Activated CD4-positive, alpha-beta T cell treated with anti-CD3 and anti-CD28 coated beads, Interleukin-2, Interleukin-6, amounts not matched to agents 100 ng/mL and 50 ng/mL, durations not matched to agents 16 hours and 8 hours (primary cell): ENCODE measurements around the gene CEACAM1.
"Not testable (repeated sequence)": the region's sequence is repeated elsewhere in the genome, so short reads cannot be mapped to it uniquely, and the experiment has no call there.

ENCODE experiments used
- DNase-seq: peaks from one replicate; pipeline ENCODE4 v3.0.0-alpha.2; 2020

Gene CEACAM1

DNA sequence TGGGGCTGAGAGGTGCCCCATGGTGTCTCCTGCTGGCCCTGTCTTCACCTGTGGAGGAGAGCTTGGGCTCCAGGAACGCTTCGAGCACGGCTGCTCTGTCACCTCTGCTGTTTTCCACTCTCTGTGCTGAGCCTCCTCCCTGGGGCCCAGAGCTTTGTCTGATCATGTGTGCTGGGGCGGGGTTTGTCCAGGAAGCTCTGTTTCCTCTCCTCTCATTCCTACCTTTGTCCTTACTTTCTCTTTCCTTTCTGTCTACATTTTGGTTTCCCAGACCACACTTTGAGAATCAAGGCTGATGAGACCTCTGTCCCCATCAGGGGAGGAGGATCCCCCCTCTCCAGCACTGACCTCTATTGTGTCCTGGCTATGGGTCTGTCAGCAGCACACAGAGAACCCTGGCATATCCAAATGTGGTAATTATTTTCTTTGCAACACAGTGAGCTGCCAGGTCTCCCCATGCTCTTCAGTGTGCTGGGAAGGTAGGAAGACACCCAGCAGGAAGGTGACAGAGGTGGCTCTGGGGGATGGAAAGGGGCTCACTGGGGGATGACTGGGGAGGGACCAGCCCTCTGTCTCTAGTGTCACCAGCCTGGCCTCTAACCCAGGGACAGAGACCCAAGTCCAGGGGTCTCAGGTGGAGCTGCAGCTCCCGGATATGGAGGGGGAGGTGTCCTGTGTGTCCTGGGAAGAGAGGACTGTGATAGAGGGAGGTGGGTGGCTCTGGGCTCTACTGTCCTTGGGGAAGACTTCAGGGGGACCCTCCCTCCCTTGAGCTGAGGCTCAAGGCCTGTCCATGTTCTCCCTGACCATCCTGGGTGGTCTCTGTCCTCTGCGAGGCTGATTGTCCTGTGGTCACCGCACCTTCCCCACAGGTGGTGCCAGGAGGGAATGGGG is at the start of gene CEACAM1:
Gene CEACAM1, minus strand, starts transcription at position 128 of the 894 bp plus-strand sequence. Its CDS starts 107 bp downstream, at position 21.
- DNase-seq, result peak; percentile 63

DNA sequence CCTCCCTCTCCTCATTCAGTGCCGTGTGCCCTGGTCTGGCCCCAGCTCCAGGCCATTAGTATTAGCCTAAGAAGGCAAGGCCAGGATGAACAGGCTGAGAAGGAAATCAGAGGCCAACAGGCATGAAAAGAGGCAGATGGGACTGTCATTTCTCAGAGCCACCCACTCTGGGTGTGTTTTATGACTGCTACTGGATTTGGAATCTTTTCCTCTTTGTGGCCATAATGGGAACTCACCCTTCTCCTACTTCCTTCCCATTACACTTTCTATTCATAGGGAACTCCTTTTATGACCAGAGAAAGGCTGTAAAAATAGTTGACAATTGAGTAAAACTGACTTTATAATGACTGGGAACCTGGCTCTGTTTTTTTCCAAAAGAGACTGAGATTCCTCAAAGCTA is 48.7 kb upstream of the CEACAM1 start:
- DNase-seq, result no peak

DNA sequence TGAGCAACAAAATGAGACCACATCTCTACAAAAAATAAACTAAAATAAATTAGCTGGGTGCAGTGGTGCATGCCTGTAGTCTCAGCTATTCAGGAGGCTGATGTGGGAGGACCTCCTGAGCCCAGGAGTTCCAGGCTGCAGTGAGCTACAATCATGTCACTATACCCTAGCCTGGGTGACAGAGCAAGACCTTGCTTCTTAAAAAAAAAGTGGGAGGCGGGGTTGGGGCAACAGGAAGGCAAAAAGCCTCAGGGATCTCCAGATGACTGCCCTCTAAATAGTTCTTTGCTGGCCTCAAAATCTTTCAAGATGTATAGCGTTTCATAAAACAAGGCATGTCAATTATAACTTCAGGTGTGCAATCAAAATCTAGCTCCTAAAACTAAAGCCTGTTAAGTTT is 48.0 kb upstream of the CEACAM1 start:
- DNase-seq, result no peak

GRCh38 chr19:42573642-42574041 is 45.4 kb upstream of the CEACAM1 start:
- DNase-seq, result no peak

- DNase-seq, result no peak
These were observed 42.8 kb upstream of the CEACAM1 start for GRCh38 chr19:42571116-42571515.

DNA sequence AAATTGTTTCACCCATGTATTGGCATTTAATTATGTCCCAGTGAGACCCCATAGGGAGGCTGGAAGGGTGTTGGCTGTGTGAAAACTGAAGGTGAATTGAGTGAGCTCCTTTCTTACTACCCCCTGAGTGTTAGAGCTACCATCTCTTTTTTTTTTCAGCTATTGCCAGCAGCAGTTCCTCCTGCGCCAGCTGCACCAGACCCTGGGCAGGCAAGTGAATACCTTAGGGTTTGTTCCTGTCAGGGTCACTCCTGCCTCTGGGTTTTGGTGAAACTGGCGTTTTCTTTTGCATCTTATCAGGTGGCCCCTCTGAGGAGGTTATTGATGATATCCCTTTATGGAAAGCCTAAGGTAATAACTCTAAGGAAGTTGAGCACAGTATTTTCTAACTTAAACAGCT is 40.9 kb upstream of the CEACAM1 start:
- no peak for DNase-seq

DNA sequence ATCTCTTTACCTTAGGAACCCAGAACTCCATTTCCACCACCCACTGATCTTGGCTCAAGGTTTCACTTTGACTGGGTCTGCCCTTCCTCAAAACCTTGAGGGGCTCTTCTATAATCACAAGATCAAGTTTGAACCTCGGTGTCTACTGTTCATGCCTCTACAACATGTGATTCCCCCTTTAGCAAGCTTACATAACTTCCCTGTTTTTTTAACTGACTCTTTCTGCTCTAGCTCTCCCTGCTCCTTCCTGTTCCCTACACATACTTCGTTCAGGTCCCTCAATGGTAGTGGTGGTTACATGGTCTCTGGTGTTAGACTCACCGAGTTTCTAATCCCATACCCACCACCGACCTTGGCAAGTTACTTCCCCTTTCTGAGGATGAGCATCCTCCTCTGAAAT is 39.7 kb upstream of the CEACAM1 start:
- DNase-seq, result no peak

DNA sequence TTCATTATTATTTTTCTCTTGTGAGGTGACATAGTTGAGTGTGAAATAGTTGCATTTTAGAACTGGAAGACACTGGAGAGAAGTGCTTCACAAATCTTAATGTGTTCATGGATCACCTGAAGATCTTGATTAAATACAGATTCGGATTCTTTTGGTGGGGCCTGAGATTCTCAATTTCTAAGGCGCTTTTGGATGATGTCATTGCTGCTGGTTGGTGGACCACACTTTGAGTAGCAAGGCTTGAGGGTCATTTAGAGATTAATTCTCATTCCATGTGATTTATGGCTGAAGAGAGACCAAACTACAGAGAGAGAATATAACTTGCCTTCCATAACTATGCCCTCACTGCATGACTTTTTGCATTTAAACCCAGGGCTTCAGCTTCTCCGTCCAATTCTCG is 39.3 kb upstream of the CEACAM1 start:
- DNase-seq, result no peak

DNA sequence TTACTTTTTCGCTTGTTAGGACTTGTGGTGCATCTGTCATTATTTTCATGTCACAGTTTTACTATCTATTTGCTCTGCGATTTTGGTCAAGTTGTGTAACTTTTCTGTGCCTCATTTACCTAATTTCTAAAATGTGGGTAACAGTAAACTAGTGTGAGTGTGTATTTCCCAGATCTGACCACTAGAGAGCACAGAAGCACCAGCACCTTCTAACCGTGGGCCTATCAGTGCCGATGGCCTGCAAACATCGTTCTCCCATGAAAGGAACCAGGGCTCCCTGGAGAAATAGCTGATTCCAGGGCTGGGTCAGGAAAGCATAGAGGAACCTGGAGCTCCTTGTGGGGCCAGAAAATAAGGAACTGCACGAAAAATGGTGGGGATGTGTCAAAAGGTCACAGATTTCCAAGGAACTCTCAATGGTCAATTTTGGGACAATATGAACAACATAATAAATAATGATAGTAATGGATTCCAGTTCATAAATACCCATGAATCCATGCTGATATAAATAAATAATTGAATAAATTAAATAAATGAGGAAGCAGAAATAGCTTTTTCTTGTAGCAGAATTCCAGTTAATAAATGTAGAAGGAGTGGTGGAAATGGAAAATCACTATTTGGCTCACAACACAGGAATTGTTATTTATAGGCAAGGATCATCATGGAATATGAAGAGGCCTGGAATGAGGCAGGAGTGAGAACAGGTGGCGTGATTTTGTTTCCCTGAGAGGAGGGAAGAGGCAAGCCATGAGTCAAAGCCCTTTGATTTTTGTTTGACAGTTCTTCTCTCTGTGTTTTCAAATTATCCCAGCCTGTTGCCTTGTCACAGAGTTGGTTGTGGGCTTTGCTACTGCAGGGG is 35.3 kb upstream of the CEACAM1 start:
- peak; percentile 58 for DNase-seq

- no peak for DNase-seq
These were observed 33.2 kb upstream of the CEACAM1 start for GRCh38 chr19:42561512-42561911.

- DNase-seq, result no peak
These were observed 32.5 kb upstream of the CEACAM1 start for GRCh38 chr19:42560731-42561130.

DNA sequence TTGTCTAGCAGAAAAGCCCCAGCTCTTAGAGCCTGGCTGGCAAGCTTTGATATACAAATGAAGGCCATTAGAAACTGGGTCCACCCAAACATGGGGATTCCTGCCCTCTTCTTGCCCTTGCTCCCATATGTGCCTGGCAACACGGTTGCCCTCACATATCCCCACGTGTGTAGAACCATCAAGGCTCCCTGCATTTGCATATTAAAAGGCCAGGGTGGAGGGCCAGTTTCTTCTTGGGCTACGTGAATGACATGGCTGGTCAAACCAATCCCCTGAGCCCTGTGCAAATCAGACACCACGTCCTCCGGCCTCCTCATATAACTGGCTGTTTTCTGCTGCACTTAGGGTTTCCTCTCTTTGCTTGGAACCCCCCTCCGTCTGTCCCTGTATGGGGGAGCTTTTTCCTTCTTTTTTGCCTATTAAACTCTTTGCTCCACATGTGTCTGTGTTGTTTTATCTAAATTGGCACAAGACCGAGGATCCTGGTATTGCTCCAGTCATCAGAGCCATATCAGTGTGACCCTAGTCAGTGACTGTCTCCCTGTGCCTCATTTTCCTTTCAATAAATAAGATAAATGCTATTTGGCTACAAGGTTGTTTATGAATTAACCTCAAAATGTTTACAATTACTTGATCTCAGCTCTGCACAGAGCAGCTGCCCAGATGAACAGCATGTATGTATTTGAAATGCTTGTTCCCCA is 30.3 kb upstream of the CEACAM1 start:
- DNase-seq, result no peak

- DNase-seq, result not testable (repeated sequence)
These were observed 29.1 kb upstream of the CEACAM1 start for GRCh38 chr19:42557386-42557871.

DNA sequence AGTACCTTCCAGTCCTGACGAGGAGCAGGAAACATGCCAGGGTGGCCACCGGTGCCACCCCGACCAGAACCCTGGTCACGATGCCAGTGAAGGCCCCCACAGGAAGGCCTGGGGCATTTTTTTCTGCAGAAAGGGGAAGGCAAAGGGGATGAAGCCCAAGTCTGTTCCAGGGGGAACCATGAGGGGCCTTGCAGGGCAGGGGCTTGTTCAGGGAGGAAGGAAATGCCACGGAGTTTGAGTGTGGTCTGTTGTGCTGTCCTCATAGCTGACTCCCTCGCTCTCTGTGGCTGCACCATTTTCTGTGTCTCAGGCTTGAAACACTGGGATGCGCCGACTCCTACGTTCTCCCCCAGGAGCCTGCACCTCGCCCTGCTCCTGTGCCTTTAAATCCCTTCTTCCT is 27.5 kb upstream of the CEACAM1 start:
- no peak for DNase-seq

- DNase-seq, result no peak
These were observed 27.0 kb upstream of the CEACAM1 start for GRCh38 chr19:42555317-42555716.

- no peak for DNase-seq
These were observed 25.8 kb upstream of the CEACAM1 start for GRCh38 chr19:42554046-42554575.

DNA sequence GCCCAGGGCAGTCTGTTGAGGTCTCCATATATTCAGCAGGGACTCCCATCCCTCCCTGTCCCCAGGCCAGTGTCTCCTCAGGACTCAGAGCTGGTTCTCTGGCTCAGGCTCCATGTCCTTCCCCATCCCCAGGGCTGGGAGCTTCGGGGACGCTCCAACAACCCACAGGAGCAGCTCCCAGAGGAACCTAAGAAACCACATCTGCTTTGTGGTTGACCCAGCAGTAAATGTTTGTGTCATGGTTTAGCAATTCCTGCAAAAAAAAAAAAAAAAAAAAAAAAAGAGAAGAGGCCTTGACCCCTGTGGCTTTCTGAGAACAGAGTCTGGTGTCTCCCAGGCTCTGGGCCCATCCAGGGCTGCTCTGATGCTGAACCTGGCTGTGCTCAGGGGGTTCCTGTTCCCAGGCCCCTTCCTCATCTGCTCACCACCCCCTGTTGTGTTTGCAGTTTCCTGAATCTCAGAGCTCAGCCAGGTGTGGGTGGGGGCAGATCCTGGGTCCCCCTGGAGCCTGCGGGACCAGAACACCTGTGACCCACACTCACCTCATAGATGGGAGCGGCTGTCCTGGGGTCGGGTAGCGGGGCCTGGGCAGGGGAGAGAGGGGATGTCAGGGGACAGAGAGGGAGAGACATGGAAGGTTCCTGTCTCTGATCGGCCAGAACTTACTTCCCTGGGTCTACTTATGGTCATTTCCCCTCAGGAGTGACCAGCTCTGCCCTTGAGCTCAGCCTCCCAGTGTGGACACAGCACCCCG is 25.2 kb upstream of the CEACAM1 start:
- no peak for DNase-seq

DNA sequence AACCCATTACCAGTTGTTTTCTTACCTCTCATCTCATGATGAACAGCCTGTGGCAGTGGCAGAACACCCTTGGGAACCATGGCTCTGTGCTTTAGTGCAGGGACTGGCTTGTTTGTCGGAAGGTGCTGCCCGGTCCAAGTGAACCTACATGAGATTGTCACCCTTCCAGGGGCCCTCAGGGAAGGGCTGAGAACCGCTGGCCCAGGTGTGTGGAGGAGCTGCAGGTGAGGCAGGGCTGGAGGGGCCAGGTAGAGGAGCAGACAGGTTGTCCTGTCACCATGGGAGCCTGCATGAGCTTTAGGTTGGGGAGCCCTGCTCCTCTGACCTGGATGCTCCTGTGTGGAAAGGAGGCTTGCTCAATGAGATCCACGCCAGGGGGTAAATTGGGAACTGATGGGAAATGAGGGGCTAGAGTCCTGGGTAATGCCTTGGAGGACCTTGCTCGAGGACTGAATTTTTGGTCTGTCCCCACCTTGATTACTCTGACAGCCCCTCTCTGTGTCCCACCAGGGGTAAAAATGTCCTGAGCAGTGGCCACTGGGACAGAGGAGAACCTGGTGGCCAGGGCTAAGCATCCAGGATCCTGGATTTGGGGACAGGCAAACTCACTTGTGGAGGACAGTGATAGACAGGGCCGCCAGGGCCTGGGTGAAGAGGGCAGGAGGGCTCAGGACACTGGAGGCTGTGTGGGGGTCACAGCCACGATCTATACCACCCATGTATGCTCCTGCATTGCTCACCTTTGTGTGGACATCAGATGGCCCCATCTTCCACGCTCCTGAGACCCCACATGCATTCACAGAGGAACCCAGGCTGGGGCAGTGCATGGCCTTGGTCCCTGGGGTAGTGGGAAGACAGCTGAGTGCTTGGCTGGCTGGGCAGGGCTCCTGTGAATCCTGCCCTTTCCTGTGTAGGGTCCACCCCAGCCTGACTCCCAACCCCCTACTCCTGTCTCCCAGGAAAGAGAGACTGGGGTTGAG is 24.1 kb upstream of the CEACAM1 start:
- DNase-seq, result no peak

GRCh38 chr19:42550521-42550920 is 22.2 kb upstream of the CEACAM1 start:
- DNase-seq, result not testable (repeated sequence)

DNA sequence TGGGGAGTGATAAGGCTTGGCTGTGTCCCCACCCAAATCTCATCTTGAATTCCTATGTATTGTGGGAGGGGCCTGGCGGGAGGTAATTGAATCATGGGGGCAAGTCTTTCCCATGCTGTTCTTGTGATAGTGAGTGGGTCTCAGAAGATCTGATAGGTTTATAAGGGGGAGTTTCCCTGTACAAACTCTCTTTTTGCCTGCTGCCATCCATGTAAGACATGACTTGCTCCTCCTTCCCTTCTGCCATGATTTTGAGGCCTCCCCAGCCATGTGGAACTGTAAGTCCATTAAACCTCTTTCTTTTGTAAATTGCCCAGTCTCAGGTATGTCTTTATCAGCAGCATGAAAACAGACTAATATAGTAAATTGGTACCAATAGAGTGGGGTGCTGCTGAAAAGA is 20.8 kb upstream of the CEACAM1 start:
- not testable (repeated sequence) for DNase-seq

- no peak for DNase-seq
These were observed 20.3 kb upstream of the CEACAM1 start for GRCh38 chr19:42548552-42548951.
